C4-2B (cell line): ENCODE measurements around the gene MAGI2.

Experiments used
- H3K27ac ChIP-seq: fragments of 450-650 bp; 2 replicates; pipeline ENCODE4 v1.5.1; 2017
- ZFX ChIP-seq: fragments of 450-650 bp; IDR thresholded peaks from 2 replicates; pipeline ENCODE4 v1.6.1; 2017
- TF ChIP-seq, protein P1 (sequence below): fragments of 450-650 bp; conservative IDR thresholded peaks from 2 replicates; pipeline ENCODE4 v1.5.1; 2017; ENCODE audit warnings: mild to moderate bottlenecking

Gene MAGI2

DNA sequence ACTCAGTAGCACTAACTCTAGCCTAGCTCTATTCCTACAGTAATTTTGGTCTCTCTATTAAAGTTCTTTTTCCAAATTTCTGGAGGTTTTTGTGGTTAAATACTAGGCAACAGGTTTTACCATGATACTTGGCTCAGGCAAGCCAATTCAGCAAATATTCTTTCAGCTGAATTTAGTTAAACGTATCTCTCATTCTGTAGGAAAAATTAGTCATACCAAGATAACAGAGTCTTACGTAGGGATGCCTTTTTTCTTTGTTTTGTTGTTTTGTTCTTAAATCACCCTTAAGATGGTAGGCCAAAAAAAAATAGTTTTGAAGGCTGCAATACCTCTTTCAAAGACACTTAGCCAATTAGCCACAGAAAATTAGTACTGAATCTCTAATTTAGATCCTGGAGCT, 180.5 kb downstream of the MAGI2 start:
- TF ChIP-seq, protein P1, sequence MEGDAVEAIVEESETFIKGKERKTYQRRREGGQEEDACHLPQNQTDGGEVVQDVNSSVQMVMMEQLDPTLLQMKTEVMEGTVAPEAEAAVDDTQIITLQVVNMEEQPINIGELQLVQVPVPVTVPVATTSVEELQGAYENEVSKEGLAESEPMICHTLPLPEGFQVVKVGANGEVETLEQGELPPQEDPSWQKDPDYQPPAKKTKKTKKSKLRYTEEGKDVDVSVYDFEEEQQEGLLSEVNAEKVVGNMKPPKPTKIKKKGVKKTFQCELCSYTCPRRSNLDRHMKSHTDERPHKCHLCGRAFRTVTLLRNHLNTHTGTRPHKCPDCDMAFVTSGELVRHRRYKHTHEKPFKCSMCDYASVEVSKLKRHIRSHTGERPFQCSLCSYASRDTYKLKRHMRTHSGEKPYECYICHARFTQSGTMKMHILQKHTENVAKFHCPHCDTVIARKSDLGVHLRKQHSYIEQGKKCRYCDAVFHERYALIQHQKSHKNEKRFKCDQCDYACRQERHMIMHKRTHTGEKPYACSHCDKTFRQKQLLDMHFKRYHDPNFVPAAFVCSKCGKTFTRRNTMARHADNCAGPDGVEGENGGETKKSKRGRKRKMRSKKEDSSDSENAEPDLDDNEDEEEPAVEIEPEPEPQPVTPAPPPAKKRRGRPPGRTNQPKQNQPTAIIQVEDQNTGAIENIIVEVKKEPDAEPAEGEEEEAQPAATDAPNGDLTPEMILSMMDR: no peak
- TF ChIP-seq ZFX: no peak
- no peak overlapping the region for H3K27ac ChIP-seq

DNA sequence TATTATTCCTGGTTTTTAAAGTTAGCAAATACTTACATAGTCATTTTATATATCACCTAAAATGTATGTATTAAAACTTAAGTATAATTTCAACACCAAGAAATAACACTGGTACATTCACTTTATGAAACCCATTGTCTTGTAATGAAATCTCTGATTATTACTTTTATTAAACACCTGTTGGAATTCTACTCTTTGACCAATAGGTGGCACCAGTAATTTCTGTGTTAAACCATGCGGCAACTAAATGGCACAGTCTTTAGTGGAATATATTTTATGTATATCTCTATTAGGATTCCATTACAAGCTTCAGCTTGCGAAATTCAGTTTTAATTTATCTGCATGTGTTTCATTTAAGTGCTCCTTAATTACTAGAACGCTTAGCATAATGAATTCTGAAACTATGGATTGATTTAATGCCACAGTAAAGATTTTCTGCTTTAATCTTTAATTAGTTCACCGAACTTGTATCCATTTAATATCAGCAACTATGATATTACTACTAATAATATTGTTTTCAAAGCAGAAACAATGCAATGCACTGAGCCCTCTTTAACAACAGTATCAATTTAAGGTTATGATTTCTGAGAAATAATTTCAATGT, 181.3 kb downstream of the MAGI2 start:
- no peak overlapping the region for H3K27ac ChIP-seq

GRCh38 chr7:79268730-79269129, 184.7 kb downstream of the MAGI2 start:
- TF ChIP-seq ZFX: no peak
- TF ChIP-seq, protein P1: no peak
- H3K27ac ChIP-seq: no peak overlapping the region

More for the DNA sequence above, 181.3 kb downstream of the MAGI2 start:
- no peak for TF ChIP-seq ZFX
- TF ChIP-seq, protein P1: peak; percentile 90

GRCh38 chr7:79258826-79259225, 194.6 kb downstream of the MAGI2 start:
- no peak overlapping the region for H3K27ac ChIP-seq
- TF ChIP-seq ZFX: no peak
- TF ChIP-seq, protein P1: no peak

DNA sequence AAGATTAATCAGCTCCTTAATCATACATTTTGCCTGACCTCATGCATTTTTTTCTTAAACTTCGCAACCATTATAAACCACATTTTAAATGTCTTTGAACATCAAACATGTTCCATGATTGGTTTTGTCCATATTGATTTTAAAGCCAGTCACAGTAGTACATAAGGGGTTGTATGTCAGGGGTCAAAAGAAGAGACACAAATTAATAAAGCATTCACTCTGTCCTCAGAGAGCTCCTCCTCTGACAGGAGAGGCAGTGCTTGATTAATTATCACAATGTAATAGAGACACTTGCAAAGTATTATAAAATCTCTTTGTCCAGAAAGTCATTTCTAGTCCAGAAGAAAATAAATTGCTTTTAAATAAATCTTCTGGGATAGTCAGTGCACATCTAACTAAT, 195.5 kb downstream of the MAGI2 start:
- TF ChIP-seq ZFX: no peak
- TF ChIP-seq, protein P1: no peak
- no peak overlapping the region for H3K27ac ChIP-seq

DNA sequence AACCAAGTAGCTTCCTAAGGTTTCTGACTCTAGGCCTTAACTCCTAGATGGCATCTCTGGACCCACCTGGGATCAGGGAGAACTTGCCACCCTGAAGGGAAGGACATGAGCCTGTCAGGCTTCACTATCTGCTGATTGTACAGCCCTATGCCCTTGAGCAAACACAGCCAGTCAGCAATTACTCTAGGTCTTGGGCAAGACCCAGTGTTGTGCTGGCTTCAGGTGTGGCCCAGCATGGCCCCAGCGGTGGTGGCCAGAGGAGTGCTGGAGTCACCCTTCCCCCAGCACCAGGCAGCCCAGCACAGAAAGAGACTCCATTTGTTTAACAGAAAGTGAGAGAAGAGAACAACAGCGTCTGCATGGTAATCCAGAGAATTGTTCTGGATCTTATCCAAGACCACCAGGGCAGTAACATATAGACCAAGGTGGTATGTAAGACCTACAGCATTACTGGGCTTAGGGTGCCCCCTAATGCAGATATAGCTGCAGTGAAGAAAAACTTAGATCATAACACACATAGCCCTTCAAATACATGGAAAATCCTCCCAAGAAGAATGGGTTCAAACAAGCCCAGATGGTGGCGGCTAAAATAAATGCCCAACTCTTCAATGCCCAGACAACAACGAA, 207.7 kb downstream of the MAGI2 start:
- H3K27ac ChIP-seq: no peak overlapping the region

GRCh38 chr7:79244482-79244881, 209.0 kb downstream of the MAGI2 start:
- H3K27ac ChIP-seq: no peak overlapping the region
- TF ChIP-seq, protein P1: no peak
- TF ChIP-seq ZFX: no peak

More for the DNA sequence above, 207.7 kb downstream of the MAGI2 start:
- TF ChIP-seq, protein P1: no peak; the same call in 1 of the 2 replicates
- no peak for TF ChIP-seq ZFX
